Left hindlimb (tissue), 1 donor: ENCODE results near the gene SERGEF.

ENCODE experiments used
- DNase-seq: peaks from one replicate; pipeline ENCODE4 v3.0.0-alpha.2; 2018

Gene SERGEF

GRCh38 chr11:17950644-17951043 lies 62.2 kb downstream of the SERGEF start:
- no peak for DNase-seq

GRCh38 chr11:17948296-17948695 lies 64.6 kb downstream of the SERGEF start:
- no peak for DNase-seq

- DNase-seq: no peak
These were observed 73.3 kb downstream of the SERGEF start for GRCh38 chr11:17939542-17939941.

- no peak for DNase-seq
These were observed 76.1 kb downstream of the SERGEF start for GRCh38 chr11:17936790-17937189.

GRCh38 chr11:17934194-17934593 lies 78.7 kb downstream of the SERGEF start:
- no peak for DNase-seq

- no peak for DNase-seq
These were observed 79.1 kb downstream of the SERGEF start for GRCh38 chr11:17933708-17934107.

- DNase-seq: no peak
These were observed 80.4 kb downstream of the SERGEF start for GRCh38 chr11:17932472-17932871.

- no peak for DNase-seq
These were observed 81.3 kb downstream of the SERGEF start for GRCh38 chr11:17931595-17931994.

GRCh38 chr11:17930544-17931125 lies 82.2 kb downstream of the SERGEF start:
- no peak for DNase-seq

GRCh38 chr11:17929171-17929570 lies 83.7 kb downstream of the SERGEF start:
- no peak for DNase-seq

GRCh38 chr11:17927681-17928343 lies 85.0 kb downstream of the SERGEF start:
- no peak for DNase-seq

- no peak for DNase-seq
These were observed 85.8 kb downstream of the SERGEF start for GRCh38 chr11:17927041-17927440.

- no peak for DNase-seq
These were observed 88.1 kb downstream of the SERGEF start for GRCh38 chr11:17924713-17925112.

GRCh38 chr11:17923217-17923616 lies 89.6 kb downstream of the SERGEF start:
- no peak for DNase-seq

- no peak for DNase-seq
These were observed 90.4 kb downstream of the SERGEF start for GRCh38 chr11:17922416-17922788.

- DNase-seq: no peak
These were observed 91.0 kb downstream of the SERGEF start for GRCh38 chr11:17921659-17922415.

- DNase-seq: no peak
These were observed 94.7 kb downstream of the SERGEF start for GRCh38 chr11:17918049-17918605.

- DNase-seq: no peak
These were observed 95.3 kb downstream of the SERGEF start for GRCh38 chr11:17917556-17917955.

GRCh38 chr11:17915500-17916143 lies 97.2 kb downstream of the SERGEF start:
- no peak for DNase-seq

- DNase-seq: no peak
These were observed 97.9 kb downstream of the SERGEF start for GRCh38 chr11:17914957-17915356.

- no peak for DNase-seq
These were observed 105.8 kb downstream of the SERGEF start for GRCh38 chr11:17907046-17907445.

- no peak for DNase-seq
These were observed 106.4 kb downstream of the SERGEF start for GRCh38 chr11:17906436-17906835.

GRCh38 chr11:17905477-17905876 lies 107.4 kb downstream of the SERGEF start:
- DNase-seq: no peak
